ENCODE data around the gene PSEN1.

GRCh38 chr14:73262427-73263183 is 126.3 kb downstream of the PSEN1 start:
- TF ChIP-seq CTCF (IDR thresholded peaks at IDR 0.05; ENCODE audit: low read depth, low read length, poor library complexity, severe bottlenecking) (no peak), EZH2phosphoT487 (IDR thresholded peaks at IDR 0.05; ENCODE audit: borderline replicate concordance, low read length) (no peak)
